GM12864 (cell line): ENCODE data around the gene SPECC1L.
"Not testable (repeated sequence)": the region's sequence is repeated elsewhere in the genome, so short reads cannot be mapped to it uniquely, and the experiment has no call there.

Experiments
- DNase-seq: peaks from one replicate; pipeline ENCODE4 v3.0.0-alpha.2; 2011; ENCODE audit warnings: low read depth
- H3K4me3 ChIP-seq: 2 replicates; pipeline ENCODE4 v1.5.1; 2011; ENCODE audit warnings: mild to moderate bottlenecking, low read depth, low read length, control low read depth
- CTCF ChIP-seq: IDR thresholded peaks from 2 replicates; pipeline ENCODE4 v1.5.1; 2011; ENCODE audit warnings: low read depth, mild to moderate bottlenecking, moderate library complexity, low read length, control low read depth, inconsistent platforms; ENCODE audit errors: missing control alignments

SPECC1L gene

DNA sequence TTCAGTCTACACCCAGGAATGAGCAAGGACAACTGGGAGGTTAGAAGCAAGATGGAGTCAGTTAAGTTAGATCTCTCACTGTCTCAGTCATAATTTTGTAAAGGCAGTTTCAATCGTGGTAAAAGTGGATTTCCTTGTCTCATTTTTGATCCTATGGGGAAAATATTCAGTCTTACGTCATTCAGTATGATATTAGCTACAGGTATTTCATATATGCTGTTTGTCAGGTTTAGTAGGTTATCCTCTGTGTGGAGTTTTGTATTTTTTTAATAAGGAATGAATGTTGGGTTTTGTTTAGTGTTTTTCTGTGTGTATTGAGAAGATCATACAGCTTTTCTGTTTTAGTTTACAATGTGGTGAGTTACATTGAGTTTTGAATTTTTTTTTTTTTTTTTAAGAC, 11.8 kb downstream of the SPECC1L start:
- no peak for DNase-seq
- TF ChIP-seq CTCF = no peak
- H3K4me3 ChIP-seq = no peak overlapping the region

DNA sequence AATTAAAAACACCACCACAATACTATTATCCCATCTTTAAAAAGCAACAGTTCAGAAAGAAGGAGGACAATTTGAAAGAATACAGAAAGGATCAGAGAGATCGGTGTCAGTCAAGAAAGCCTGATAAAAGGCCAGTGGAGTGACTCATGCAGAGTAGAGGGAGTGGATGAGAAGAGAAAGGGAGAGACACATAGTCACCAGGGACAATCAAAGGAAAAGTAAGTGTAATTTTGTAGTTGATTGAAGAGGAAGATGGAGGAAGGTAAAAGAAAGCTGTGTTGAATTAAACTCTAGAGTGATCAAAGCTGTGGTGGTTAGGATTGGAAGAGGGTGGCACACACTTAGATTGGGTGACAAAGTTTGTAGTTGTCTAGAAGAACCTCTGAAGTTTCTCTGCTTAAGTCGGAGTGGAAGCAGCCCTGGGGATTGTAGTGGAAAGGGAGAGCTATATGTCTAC, 14.1 kb downstream of the SPECC1L start:
- no peak for DNase-seq
- no peak overlapping the region for H3K4me3 ChIP-seq
- no peak for TF ChIP-seq CTCF

- H3K4me3 ChIP-seq = no peak overlapping the region
- no peak for TF ChIP-seq CTCF
- no peak for DNase-seq
These were observed 14.6 kb downstream of the SPECC1L start for GRCh38 chr22:24285245-24285644.

GRCh38 chr22:24287212-24287611, 16.6 kb downstream of the SPECC1L start:
- not testable (repeated sequence) for DNase-seq, H3K4me3 ChIP-seq

- H3K4me3 ChIP-seq, DNase-seq: not testable (repeated sequence)
These were observed 17.2 kb downstream of the SPECC1L start for GRCh38 chr22:24287801-24288200.

GRCh38 chr22:24289114-24289513, 18.5 kb downstream of the SPECC1L start:
- no peak for DNase-seq
- no peak overlapping the region for H3K4me3 ChIP-seq
- TF ChIP-seq CTCF = no peak

DNA sequence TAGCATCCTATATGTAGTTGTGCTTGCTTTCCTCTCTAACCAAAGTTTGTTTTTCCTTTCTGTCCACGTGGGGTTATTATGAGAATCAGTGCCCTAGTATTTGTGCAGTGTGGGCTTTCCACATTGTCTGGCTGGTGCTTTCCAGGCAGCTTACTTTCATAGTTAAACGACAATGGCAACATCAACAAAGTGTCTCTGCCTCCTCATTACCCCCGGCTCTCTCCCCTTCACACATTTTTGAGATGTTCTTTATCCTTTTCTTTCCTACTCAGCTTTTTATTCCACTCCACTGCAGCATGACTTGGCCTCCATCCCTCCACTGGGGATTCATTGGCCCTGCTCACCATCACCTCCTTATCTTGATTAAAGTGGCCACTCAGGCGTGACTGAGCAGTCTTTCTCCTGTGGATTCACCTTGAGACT, 19.1 kb downstream of the SPECC1L start:
- DNase-seq = no peak

GRCh38 chr22:24290459-24290858, 19.8 kb downstream of the SPECC1L start:
- no peak overlapping the region for H3K4me3 ChIP-seq
- no peak for DNase-seq
- TF ChIP-seq CTCF = no peak

More for the DNA sequence above, 19.1 kb downstream of the SPECC1L start:
- H3K4me3 ChIP-seq = no peak overlapping the region
- no peak for TF ChIP-seq CTCF
